HCT116 (cell line): Measurements from ENCODE around the gene BRINP3. TPM values are rescaled to one million over a fixed set of nuclear protein-coding genes. Genes with fewer than 3 reads are reported as not detected.

Source experiments
- ATAC-seq: fragments of 200-7000 bp; cut with Tn5 transposase; 2 replicates; pipeline ENCODE4 v1.9.1; 2020; ENCODE audit warnings: mild to moderate bottlenecking, moderate library complexity
- BruUV-seq: library from RNA; stranded (reverse); fragments of 400-500 nt; replicated peaks from 2 replicates; lab custom pipeline; 2021; lab: Mats Ljungman, UMichigan
- CTCF ChIA-PET: fragments of 300-600 bp; sonication (Branson Sonifier 250); formaldehyde crosslinking; loops from one replicate; lab custom pipeline; 2021; ENCODE audit warnings: antibody characterized with exemption; lab: Charles Lee
- POLR2A ChIA-PET: fragments of 300-600, 350-600 bp; sonication (Branson Sonifier 250); formaldehyde crosslinking; loops from one replicate; lab custom pipeline; 2021; ENCODE audit warnings: antibody characterized with exemption; lab: Charles Lee
- RAD21 ChIA-PET, 2 experiments: fragments of 300-600 bp; sonication (Branson Sonifier 250); formaldehyde crosslinking; loops; one replicate each; lab custom pipeline; 2023; ENCODE audit warnings: low total read pairs in 2 of 2; ENCODE audit not compliant: uncharacterized antibody in 2 of 2, unreplicated experiment in 2 of 2, low non-redundant PET in 1 of 2; lab: Charles Lee
- DNase-seq: peaks from one replicate; pipeline ENCODE4 v3.0.0-alpha.2; 2010; ENCODE audit warnings: low read depth, low spot score
- H2AFZ ChIP-seq: fragments of 200-600 bp; shearing (Covaris generic), sonication (generic); 2 replicates; pipeline ENCODE4 v1.6.1; 2017; ENCODE audit warnings: low read depth, mixed run types, mixed read lengths, antibody characterized with exemption, low read length; ENCODE audit not compliant: poor library complexity, severe bottlenecking
- H3K27ac ChIP-seq: 2 replicates; pipeline ENCODE4 v1.5.1; 2012; ENCODE audit warnings: low read depth, low read length
- H3K27me3 ChIP-seq: fragments of 200-600 bp; sonication (generic); 2 replicates; pipeline ENCODE4 v1.6.1; 2016; ENCODE audit warnings: mixed run types, low read length, mixed read lengths; ENCODE audit not compliant: insufficient read depth
- H3K36me3 ChIP-seq, 2 experiments: fragments of 200-500 bp in 1 of 2; fragments of 200-600 bp in 1 of 2; sonication (Bioruptor generic) in 1 of 2; sonication (generic) in 1 of 2; 2 replicates each; pipeline versions ENCODE4 v1.5.1 to v1.6.1; 2014 to 2016; ENCODE audit warnings: low read length in 2 of 2, inconsistent platforms in 1 of 2, mixed read lengths in 1 of 2, mixed run types in 1 of 2; ENCODE audit not compliant: insufficient read depth in 2 of 2, control insufficient read depth in 1 of 2
- H3K4me1 ChIP-seq, 2 experiments: fragments of 200-600 bp in 1 of 2; sonication (generic) in 1 of 2; 2 replicates each; pipeline versions ENCODE4 v1.5.1 to v1.6.1; 2012 to 2017; ENCODE audit warnings: low read length in 2 of 2, inconsistent platforms in 1 of 2, mild to moderate bottlenecking in 1 of 2, mixed read lengths in 1 of 2, mixed run types in 1 of 2, moderate library complexity in 1 of 2; ENCODE audit not compliant: insufficient read depth in 2 of 2, control insufficient read depth in 1 of 2
- H3K4me2 ChIP-seq: fragments of 200-600 bp; sonication (generic); 2 replicates; pipeline ENCODE4 v1.6.1; 2017; ENCODE audit warnings: mixed run types, low read length, mixed read lengths
- H3K4me3 ChIP-seq, 2 experiments: fragments of 200-600 bp in 1 of 2; sonication (generic) in 1 of 2; replicated peaks in 1 of 2; 2 replicates each; pipeline ENCODE4 v1.5.1; 2011 to 2016; ENCODE audit warnings: low read length in 2 of 2, control low read depth in 1 of 2, low read depth in 1 of 2, mild to moderate bottlenecking in 1 of 2, mixed read lengths in 1 of 2, mixed run types in 1 of 2
- H3K79me2 ChIP-seq: fragments of 200-600 bp; sonication (generic); 2 replicates; pipeline ENCODE4 v1.6.1; 2017; ENCODE audit warnings: mild to moderate bottlenecking, mixed run types, low read length, moderate library complexity, mixed read lengths; ENCODE audit not compliant: insufficient read depth
- H3K9ac ChIP-seq: fragments of 200-600 bp; sonication (generic); 2 replicates; pipeline ENCODE4 v1.6.1; 2016; ENCODE audit warnings: low read length, mixed read lengths
- H3K9me2 ChIP-seq: fragments of 200-600 bp; sonication (generic), shearing (Covaris generic); 2 replicates; pipeline ENCODE4 v1.6.1; 2017; ENCODE audit warnings: mixed run types, mild to moderate bottlenecking, moderate library complexity; ENCODE audit not compliant: insufficient read depth
- H3K9me3 ChIP-seq, 2 experiments: fragments of 200-500 bp in 1 of 2; fragments of 200-600 bp in 1 of 2; sonication (Bioruptor generic) in 1 of 2; sonication (generic) in 1 of 2; 2 replicates each; pipeline ENCODE4 v1.6.1; 2014 to 2017; ENCODE audit warnings: low read length in 2 of 2, mixed read lengths in 2 of 2, inconsistent platforms in 1 of 2, low read depth in 1 of 2, mild to moderate bottlenecking in 1 of 2, mixed run types in 1 of 2, moderate library complexity in 1 of 2; ENCODE audit not compliant: control insufficient read depth in 1 of 2, insufficient read depth in 1 of 2
- H4K20me1 ChIP-seq: fragments of 200-600 bp; sonication (generic), shearing (Covaris generic); 2 replicates; pipeline ENCODE4 v1.6.1; 2017; ENCODE audit warnings: mixed run types, mild to moderate bottlenecking, moderate library complexity; ENCODE audit not compliant: insufficient read depth
- CTCF ChIP-seq, 3 experiments: fragments of 200-600 bp in 1 of 3; sonication (generic) in 1 of 3; IDR thresholded peaks in 2 of 3; conservative IDR thresholded peaks in 1 of 3; 2 replicates each; pipeline ENCODE4 v1.5.1; 2012 to 2017; ENCODE audit warnings: low read depth in 2 of 3, low read length in 2 of 3, antibody characterized with exemption in 1 of 3, borderline replicate concordance in 1 of 3, control low read depth in 1 of 3, mild to moderate bottlenecking in 1 of 3, mixed read lengths in 1 of 3, mixed run types in 1 of 3, moderate library complexity in 1 of 3; ENCODE audit not compliant: insufficient read depth in 1 of 3
- FOSL1 ChIP-seq: IDR thresholded peaks from 2 replicates; pipeline ENCODE4 v1.6.1; 2012; ENCODE audit warnings: low read depth
- POLR2A ChIP-seq: IDR thresholded peaks from 2 replicates; pipeline ENCODE4 v1.7.0; 2011; ENCODE audit warnings: borderline replicate concordance; ENCODE audit not compliant: insufficient read depth, insufficient read length; ENCODE audit errors: extremely low read depth
- POLR2AphosphoS5 ChIP-seq: IDR thresholded peaks from 2 replicates; pipeline ENCODE4 v1.6.1; 2011; ENCODE audit warnings: mild to moderate bottlenecking, low read depth, low read length, moderate library complexity
- RAD21 ChIP-seq: IDR thresholded peaks from 2 replicates; pipeline ENCODE4 v1.6.1; 2012; ENCODE audit warnings: low read depth, mild to moderate bottlenecking
- SIN3A ChIP-seq: IDR thresholded peaks from 2 replicates; pipeline ENCODE4 v1.6.1; 2012; ENCODE audit warnings: low read depth
- SP1 ChIP-seq: IDR thresholded peaks from 2 replicates; pipeline ENCODE4 v1.6.1; 2012; ENCODE audit warnings: low read depth
- SRF ChIP-seq: IDR thresholded peaks from 2 replicates; pipeline ENCODE4 v1.6.1; 2012; ENCODE audit warnings: low read depth
- YY1 ChIP-seq: IDR thresholded peaks from 2 replicates; pipeline ENCODE4 v1.6.1; 2011; ENCODE audit warnings: low read length, low read depth, moderate library complexity, mild to moderate bottlenecking; ENCODE audit not compliant: insufficient replicate concordance; ENCODE audit errors: extremely low read depth
- ZFX ChIP-seq: fragments of 450-650 bp; IDR thresholded peaks from 2 replicates; pipeline ENCODE4 v1.6.1; 2017
- ZNF274 ChIP-seq: fragments of 200-500 bp; sonication (Bioruptor generic); IDR thresholded peaks from 2 replicates; pipeline ENCODE4 v1.6.1; 2014; ENCODE audit warnings: mild to moderate bottlenecking, low read depth, low read length, inconsistent platforms
- intact Hi-C: fragments of 100-400 bp; cut with micrococcal nuclease; formaldehyde crosslinking; loops from 2 replicates; pipeline ENCODE4 v1.10.0; 2022
- total RNA-seq: library from RNA; stranded (reverse); gene quantifications from one replicate; pipeline ENCODE4 v1.2.1, GENCODE V29; 2021; ENCODE audit not compliant: unreplicated experiment

Gene BRINP3
- total RNA-seq, 1 experiment from 2014 or later = not detected

DNA sequence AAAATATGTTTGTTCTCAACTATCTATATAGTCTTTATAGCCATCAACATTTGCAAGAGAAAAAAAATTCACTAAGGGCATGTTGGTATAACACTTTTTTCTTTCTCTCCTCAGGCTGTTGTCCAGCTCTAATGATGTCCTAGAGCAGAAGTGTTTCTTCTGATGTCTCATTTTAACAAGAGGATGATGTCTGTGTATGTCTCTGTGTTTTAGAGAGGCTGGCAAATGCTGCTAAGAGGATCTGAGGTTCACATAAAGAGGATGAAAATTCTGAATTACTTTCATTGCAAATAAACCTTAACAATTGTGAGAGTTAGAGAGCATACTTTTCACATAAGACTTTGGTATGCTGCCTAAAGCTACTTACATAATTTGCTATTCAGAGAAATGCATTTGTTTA lies 2.6 kb upstream of the BRINP3 start:
- no TSS peak for BruUV-seq
- H3K4me2 ChIP-seq = no peak overlapping the region
- CTCF ChIA-PET = no interaction called here
- no peak for TF ChIP-seq SIN3A
- TF ChIP-seq FOSL1 = no peak
- no peak for TF ChIP-seq CTCF (IDR thresholded peaks at IDR 0.05 in 2 of 3, conservative IDR thresholded peaks at IDR 0.05 in 1 of 3; ENCODE audit: borderline replicate concordance in 1 of 3, insufficient read depth in 1 of 3, low read depth in 2 of 3, low read length in 2 of 3)
- no peak for TF ChIP-seq RAD21
- no peak for TF ChIP-seq ZFX
- TF ChIP-seq SRF = no peak
- no peak for TF ChIP-seq ZNF274
- TF ChIP-seq SP1 = no peak
- no peak for TF ChIP-seq YY1
- TF ChIP-seq POLR2AphosphoS5 = no peak
- no peak for TF ChIP-seq POLR2A
- TF ChIP-seq, all 23 proteins: peak for 0
- no peak for DNase-seq
- intact Hi-C loops = no loop called here
- RAD21 ChIA-PET = no interaction called here
- no peaks in the 10 kb centered on the region for H4K20me1 ChIP-seq
- no peaks in the 10 kb centered on the region for H3K9me2 ChIP-seq
- peaks cover 4 to 15% of the 10 kb centered on the region in 2 experiments; a peak in 3 of 4 replicates for H3K4me1 ChIP-seq
- POLR2A ChIA-PET = no interaction called here
- no peaks in the 10 kb centered on the region for H3K79me2 ChIP-seq
- H3K36me3 ChIP-seq = no peaks in the 10 kb centered on the region
- no peak overlapping the region for H2AFZ ChIP-seq
- no peaks in the 10 kb centered on the region for H3K27me3 ChIP-seq
- no peaks in the 10 kb centered on the region for H3K9me3 ChIP-seq
- no peak overlapping the region for H3K9ac ChIP-seq
- no peak overlapping the region for H3K4me3 ChIP-seq
- ATAC-seq = no peak
- no peak overlapping the region for H3K27ac ChIP-seq
